Endothelial cell (in vitro differentiated cells): Measurements from ENCODE around the gene CAMK1D. TPM values are rescaled to one million over a fixed set of nuclear protein-coding genes. Genes with fewer than 3 reads are reported as not detected.

Experiments used
- DNase-seq: peaks from one replicate; pipeline ENCODE4 v3.0.0; 2021; ENCODE audit warnings: low spot score
- H3K27ac Mint-ChIP-seq: one replicate; pipeline ENCODE4 v1.8.0; 2021; ENCODE audit warnings: mixed read lengths, inconsistent platforms; ENCODE audit not compliant: unreplicated experiment
- H3K27me3 Mint-ChIP-seq: one replicate; pipeline ENCODE4 v1.8.0; 2021; ENCODE audit warnings: mild to moderate bottlenecking, moderate library complexity, mixed read lengths, inconsistent platforms; ENCODE audit not compliant: unreplicated experiment
- H3K36me3 Mint-ChIP-seq: one replicate; pipeline ENCODE4 v1.8.0; 2021; ENCODE audit warnings: mild to moderate bottlenecking, low read depth, mixed read lengths, inconsistent platforms; ENCODE audit not compliant: unreplicated experiment
- H3K4me1 Mint-ChIP-seq: one replicate; pipeline ENCODE4 v1.8.0; 2021; ENCODE audit warnings: mild to moderate bottlenecking, mixed read lengths, inconsistent platforms; ENCODE audit not compliant: unreplicated experiment
- H3K4me3 Mint-ChIP-seq: one replicate; pipeline ENCODE4 v1.8.0; 2021; ENCODE audit warnings: mild to moderate bottlenecking, mixed read lengths, inconsistent platforms; ENCODE audit not compliant: unreplicated experiment
- H3K9me3 Mint-ChIP-seq: one replicate; pipeline ENCODE4 v1.8.0; 2021; ENCODE audit warnings: mixed read lengths, inconsistent platforms; ENCODE audit not compliant: unreplicated experiment
- CTCF ChIP-seq: fragments of 200-600 bp; sonication (generic); IDR thresholded peaks from one replicate; pipeline ENCODE4 v1.5.0; 2021; ENCODE audit warnings: antibody characterized with exemption; ENCODE audit not compliant: unreplicated experiment
- total RNA-seq: library from RNA; stranded (reverse); fragmentation: NEBNext Ultra II Directional; extraction: Animal tissue kit (Norgen Biotek cat#: 25700); gene quantifications from one replicate; pipeline ENCODE4 v1.2.1, GENCODE V29; 2021; ENCODE audit not compliant: unreplicated experiment

Gene CAMK1D
- total RNA-seq, 1 donor from 2014 or later = 4.1 TPM

GRCh38 chr10:12605580-12606405 lies 256.4 kb downstream of the CAMK1D start:
- TF ChIP-seq CTCF = no peak
- Mint-ChIP-seq H3K9me3 (no peaks in the 10 kb centered on the region), H3K27me3 (peaks cover 5% of the 10 kb centered on the region), H3K36me3 (no peaks in the 10 kb centered on the region), H3K4me3 (no peak overlapping the region), H3K27ac (no peak overlapping the region), H3K4me1 (no peaks in the 10 kb centered on the region)
- DNase-seq = no peak

GRCh38 chr10:12606461-12606860 lies 257.1 kb downstream of the CAMK1D start:
- no peaks in the 10 kb centered on the region for H3K4me1 Mint-ChIP-seq
- DNase-seq = no peak
- no peak overlapping the region for H3K4me3 Mint-ChIP-seq
- H3K27me3 Mint-ChIP-seq = peaks cover 5% of the 10 kb centered on the region
- no peak for TF ChIP-seq CTCF
- H3K27ac Mint-ChIP-seq = no peak overlapping the region
- no peaks in the 10 kb centered on the region for H3K36me3 Mint-ChIP-seq
- no peaks in the 10 kb centered on the region for H3K9me3 Mint-ChIP-seq

GRCh38 chr10:12608761-12609160 lies 259.4 kb downstream of the CAMK1D start:
- Mint-ChIP-seq H3K36me3 (no peaks in the 10 kb centered on the region), H3K27me3 (peaks cover 5% of the 10 kb centered on the region), H3K9me3 (no peaks in the 10 kb centered on the region), H3K4me3 (no peak overlapping the region), H3K27ac (no peak overlapping the region), H3K4me1 (no peaks in the 10 kb centered on the region)
- TF ChIP-seq CTCF = no peak
- DNase-seq = no peak

- H3K27me3 Mint-ChIP-seq = peaks cover 5% of the 10 kb centered on the region
- DNase-seq = no peak
- H3K4me1 Mint-ChIP-seq = no peaks in the 10 kb centered on the region
- H3K9me3 Mint-ChIP-seq = no peaks in the 10 kb centered on the region
- no peaks in the 10 kb centered on the region for H3K36me3 Mint-ChIP-seq
- H3K4me3 Mint-ChIP-seq = no peak overlapping the region
- TF ChIP-seq CTCF = no peak
- no peak overlapping the region for H3K27ac Mint-ChIP-seq
Observed at GRCh38 chr10:12609435-12609834, 260.1 kb downstream of the CAMK1D start.

- no peak for DNase-seq
- H3K27me3 Mint-ChIP-seq = peaks cover 5% of the 10 kb centered on the region
Observed at GRCh38 chr10:12613136-12613535, 263.8 kb downstream of the CAMK1D start.

More at GRCh38 chr10:12613136-12613535, 263.8 kb downstream of the CAMK1D start:
- Mint-ChIP-seq H3K4me1 (no peaks in the 10 kb centered on the region), H3K36me3 (no peaks in the 10 kb centered on the region), H3K4me3 (no peak overlapping the region), H3K27ac (no peak overlapping the region), H3K9me3 (no peaks in the 10 kb centered on the region)
- TF ChIP-seq CTCF = no peak
